ENCODE measurements around the gene ALS2CL. TPM values are rescaled to one million over a fixed set of nuclear protein-coding genes. Genes with fewer than 3 reads are reported as not detected.

Gene ALS2CL
- total and polyA plus RNA-seq, 12 donors = 1.5 to 48.3 (median 10.1) TPM

DNA sequence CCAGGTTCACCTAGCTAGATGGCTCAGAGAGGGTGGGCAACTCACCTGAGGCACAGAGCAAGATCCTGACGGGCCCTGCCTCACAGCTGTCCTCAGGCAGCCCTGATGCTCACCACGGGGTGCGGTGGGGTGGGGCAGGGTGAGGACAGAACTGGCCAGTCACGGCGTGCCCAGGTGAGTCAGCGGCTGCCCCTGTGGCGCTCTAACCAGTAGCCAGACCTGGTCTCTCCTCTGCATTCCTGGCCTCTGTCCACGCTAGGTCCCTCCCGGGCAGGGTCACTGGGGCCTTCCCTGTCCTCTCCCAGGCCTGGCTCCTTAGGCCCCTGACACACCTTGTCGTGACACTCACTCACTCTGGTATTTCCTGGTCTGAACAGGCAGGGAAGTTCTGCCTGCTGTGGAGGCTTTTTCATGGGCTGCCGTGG is 901 bp downstream of the ALS2CL start:
- intact Hi-C loops (cut with DNase I) = no loop called here
- H3K27ac ChIP-seq = peak overlapping the region in 2 of 5 donors; percentile 48 to 72
- no peaks in the 10 kb centered on the region for H3K27me3 ChIP-seq
- H3K9me3 ChIP-seq (replicated peaks in 1 of 3) = no peaks in the 10 kb centered on the region
- H3K36me3 ChIP-seq (replicated peaks in 1 of 2) = no peaks in the 10 kb centered on the region
- DNase-seq = peak; percentile 38 to 58 (median 44)
- peak overlapping the region in 2 of 4 donors; percentile 46 to 63 for H3K4me3 ChIP-seq
- H3K4me1 ChIP-seq (replicated peaks in 1 of 2) = peaks cover 34 to 50% of the 10 kb centered on the region in 2 donors
- TF ChIP-seq, protein P1, sequence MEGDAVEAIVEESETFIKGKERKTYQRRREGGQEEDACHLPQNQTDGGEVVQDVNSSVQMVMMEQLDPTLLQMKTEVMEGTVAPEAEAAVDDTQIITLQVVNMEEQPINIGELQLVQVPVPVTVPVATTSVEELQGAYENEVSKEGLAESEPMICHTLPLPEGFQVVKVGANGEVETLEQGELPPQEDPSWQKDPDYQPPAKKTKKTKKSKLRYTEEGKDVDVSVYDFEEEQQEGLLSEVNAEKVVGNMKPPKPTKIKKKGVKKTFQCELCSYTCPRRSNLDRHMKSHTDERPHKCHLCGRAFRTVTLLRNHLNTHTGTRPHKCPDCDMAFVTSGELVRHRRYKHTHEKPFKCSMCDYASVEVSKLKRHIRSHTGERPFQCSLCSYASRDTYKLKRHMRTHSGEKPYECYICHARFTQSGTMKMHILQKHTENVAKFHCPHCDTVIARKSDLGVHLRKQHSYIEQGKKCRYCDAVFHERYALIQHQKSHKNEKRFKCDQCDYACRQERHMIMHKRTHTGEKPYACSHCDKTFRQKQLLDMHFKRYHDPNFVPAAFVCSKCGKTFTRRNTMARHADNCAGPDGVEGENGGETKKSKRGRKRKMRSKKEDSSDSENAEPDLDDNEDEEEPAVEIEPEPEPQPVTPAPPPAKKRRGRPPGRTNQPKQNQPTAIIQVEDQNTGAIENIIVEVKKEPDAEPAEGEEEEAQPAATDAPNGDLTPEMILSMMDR (IDR thresholded peaks at IDR 0.05) = no peak
- TF ChIP-seq POLR2A (IDR thresholded peaks at IDR 0.05) = no peak
- WGBS, 4 donors = 20 to 93% (median 64%) methylated on average over 2 to 11 of the region's 11 CpGs

DNA sequence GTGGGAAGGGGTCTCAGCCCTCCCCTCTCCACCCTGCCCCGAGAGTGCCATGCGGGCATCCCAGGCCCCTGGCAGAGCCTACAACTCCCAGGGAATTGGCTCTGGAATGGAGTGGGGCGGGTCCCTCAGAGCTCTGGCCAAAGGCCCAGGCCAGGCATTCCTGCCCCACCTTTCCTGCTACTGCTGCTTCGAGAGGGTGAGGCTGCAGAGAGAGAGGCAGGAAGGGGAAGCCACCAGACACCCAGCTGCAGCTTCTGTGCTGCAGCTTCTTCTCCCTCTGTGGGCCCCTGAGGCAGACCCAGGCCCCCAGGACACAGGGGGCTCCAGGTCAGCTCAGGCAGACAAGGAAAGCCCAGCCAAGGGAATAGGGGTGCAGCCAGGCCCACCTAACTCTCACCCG is 2.7 kb downstream of the ALS2CL start:
- H3K27ac ChIP-seq = no peak overlapping the region
- TF ChIP-seq POLR2A (IDR thresholded peaks at IDR 0.05) = no peak
- TF ChIP-seq, protein P1 (IDR thresholded peaks at IDR 0.05) = no peak
- intact Hi-C loops (cut with DNase I) = no loop called here
- no peaks in the 10 kb centered on the region for H3K9me3 ChIP-seq (replicated peaks in 1 of 3)
- peak in 3 of 7 donors; percentile 11 to 57 (median 52) for DNase-seq
- H3K36me3 ChIP-seq (replicated peaks in 1 of 2) = no peaks in the 10 kb centered on the region
- peaks cover 25 to 34% of the 10 kb centered on the region in 2 donors for H3K4me1 ChIP-seq (replicated peaks in 1 of 2)
- no peak overlapping the region for H3K4me3 ChIP-seq
- no peaks in the 10 kb centered on the region for H3K27me3 ChIP-seq
- WGBS, 4 donors = 72 to 83% (median 79%) methylated on average over 1 to 5 of the region's 5 CpGs

DNA sequence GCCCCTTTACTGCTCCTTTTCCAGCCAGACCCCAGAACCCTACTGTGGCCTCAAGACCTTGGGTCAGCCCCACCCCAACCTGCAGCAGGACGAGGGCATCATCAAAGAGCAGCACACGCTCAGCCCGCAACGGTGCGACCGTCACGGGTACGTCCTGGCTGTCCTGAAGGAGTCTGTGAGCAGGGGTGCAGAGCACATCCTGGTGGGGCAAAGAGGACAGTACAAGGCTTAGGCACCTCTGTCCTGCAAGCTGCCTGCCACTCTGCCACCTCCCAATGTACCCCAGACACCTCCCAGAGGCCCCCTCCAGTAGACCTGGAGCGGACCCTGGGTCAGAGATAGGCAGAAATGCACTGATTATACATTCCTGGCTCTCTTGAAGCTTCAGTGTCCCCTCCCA is 8.0 kb downstream of the ALS2CL start:
- no peak for DNase-seq
- no peaks in the 10 kb centered on the region for H3K4me1 ChIP-seq (replicated peaks in 1 of 2)
- TF ChIP-seq POLR2A (IDR thresholded peaks at IDR 0.05) = no peak
- TF ChIP-seq, protein P1 (IDR thresholded peaks at IDR 0.05) = no peak
- H3K27ac ChIP-seq = no peak overlapping the region
- 96 to 100% (median 99%) methylated on average over 2 to 9 of the region's 9 CpGs for WGBS, 4 donors
- no peak overlapping the region for H3K4me3 ChIP-seq
- H3K36me3 ChIP-seq (replicated peaks in 1 of 2) = no peaks in the 10 kb centered on the region
- intact Hi-C loops (cut with DNase I) = no loop called here
- no peaks in the 10 kb centered on the region for H3K9me3 ChIP-seq (replicated peaks in 1 of 3)
- no peaks in the 10 kb centered on the region for H3K27me3 ChIP-seq

DNA sequence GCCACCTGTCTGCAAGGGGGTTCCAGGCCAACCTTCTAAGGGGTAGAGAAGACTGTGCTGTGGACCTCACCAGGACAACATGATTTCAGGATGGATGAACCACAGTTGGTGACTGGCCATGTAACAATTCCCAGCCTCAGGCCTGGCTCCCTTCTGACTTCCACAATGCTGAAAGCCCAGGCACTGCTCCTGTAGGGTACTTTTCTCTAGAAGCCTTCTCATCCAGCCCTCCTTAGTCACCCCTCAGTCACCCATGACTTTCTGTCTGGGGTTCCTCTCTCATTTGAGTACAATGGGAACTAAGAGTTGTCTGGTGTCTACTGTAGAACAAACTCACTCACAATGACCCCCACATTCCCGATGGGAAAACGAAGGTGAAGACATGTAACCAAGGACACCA is 8.6 kb downstream of the ALS2CL start:
- Histone ChIP-seq H3K27me3 (no peaks in the 10 kb centered on the region), H3K36me3 (replicated peaks in 1 of 2) (no peaks in the 10 kb centered on the region), H3K4me3 (no peak overlapping the region), H3K4me1 (replicated peaks in 1 of 2) (no peaks in the 10 kb centered on the region), H3K9me3 (replicated peaks in 1 of 3) (no peaks in the 10 kb centered on the region), H3K27ac (no peak overlapping the region)
- intact Hi-C loops (cut with DNase I) = no loop called here
- WGBS, 4 donors = 79 to 93% (median 81%) methylated on average over 2 of the region's 2 CpGs
- TF ChIP-seq, protein P1 (IDR thresholded peaks at IDR 0.05) = no peak
- TF ChIP-seq POLR2A (IDR thresholded peaks at IDR 0.05) = no peak
- DNase-seq = no peak
